ENCODE results near the gene GMPPA.

- TF ChIP-seq POLR2A (IDR thresholded peaks at IDR 0.05) (no peak), CTCF (IDR thresholded peaks at IDR 0.05) (no peak)
These were observed 39.8 kb downstream of the GMPPA start for GRCh38 chr2:219538504-219538951.

All from right lobe of liver (tissue), 4 donors.